Activated T-cell treated with anti-CD3 and anti-CD28 coated beads, Interleukin-2, amount 50 U/mL, for 24 hours (primary cell): Measurements from ENCODE around the gene C1QC.
"Not testable (repeated sequence)": the region's sequence is repeated elsewhere in the genome, so short reads cannot be mapped to it uniquely, and the experiment has no call there.

Experiments used
- DNase-seq: peaks from one replicate; pipeline ENCODE4 v3.0.0-alpha.2; 2020
- H3K27ac Mint-ChIP-seq: 2 replicates; pipeline ENCODE4 v1.8.0; 2020; ENCODE audit warnings: mild to moderate bottlenecking, mixed read lengths
- H3K27me3 Mint-ChIP-seq: 2 replicates; pipeline ENCODE4 v1.8.0; 2020; ENCODE audit warnings: mixed read lengths
- H3K36me3 Mint-ChIP-seq: 2 replicates; pipeline ENCODE4 v1.8.0; 2020; ENCODE audit warnings: low read depth, mixed read lengths
- H3K4me1 Mint-ChIP-seq: 2 replicates; pipeline ENCODE4 v1.8.0; 2020; ENCODE audit warnings: low read depth, mixed read lengths
- H3K4me3 Mint-ChIP-seq: 2 replicates; pipeline ENCODE4 v1.8.0; 2020; ENCODE audit warnings: mild to moderate bottlenecking, moderate library complexity, mixed read lengths
- H3K9me3 Mint-ChIP-seq: 2 replicates; pipeline ENCODE4 v1.8.0; 2020; ENCODE audit warnings: mixed read lengths

Gene C1QC

GRCh38 chr1:22674410-22674749, 30.9 kb downstream of the C1QC start:
- H3K4me1 Mint-ChIP-seq = peaks cover 5% of the 10 kb centered on the region
- no peak overlapping the region for H3K27ac Mint-ChIP-seq
- H3K4me3 Mint-ChIP-seq = no peak overlapping the region
- H3K36me3 Mint-ChIP-seq = no peaks in the 10 kb centered on the region
- H3K9me3 Mint-ChIP-seq = no peaks in the 10 kb centered on the region
- peaks cover 68% of the 10 kb centered on the region for H3K27me3 Mint-ChIP-seq
- DNase-seq = no peak

GRCh38 chr1:22676151-22676550, 32.7 kb downstream of the C1QC start:
- not testable (repeated sequence) for H3K4me1 Mint-ChIP-seq, H3K36me3 Mint-ChIP-seq, H3K9me3 Mint-ChIP-seq, H3K27ac Mint-ChIP-seq, DNase-seq, H3K4me3 Mint-ChIP-seq
- peaks cover 51% of the 10 kb centered on the region for H3K27me3 Mint-ChIP-seq

- no peak for DNase-seq
- H3K9me3 Mint-ChIP-seq = no peaks in the 10 kb centered on the region
- H3K27me3 Mint-ChIP-seq = peaks cover 42% of the 10 kb centered on the region
- peaks cover 5% of the 10 kb centered on the region for H3K4me1 Mint-ChIP-seq
- no peaks in the 10 kb centered on the region for H3K36me3 Mint-ChIP-seq
- H3K4me3 Mint-ChIP-seq = no peak overlapping the region
- no peak overlapping the region for H3K27ac Mint-ChIP-seq
Measured at GRCh38 chr1:22676916-22677583, 33.6 kb downstream of the C1QC start.

GRCh38 chr1:22677931-22678896, 34.8 kb downstream of the C1QC start:
- H3K9me3 Mint-ChIP-seq = no peaks in the 10 kb centered on the region
- H3K27ac Mint-ChIP-seq = no peak overlapping the region
- peaks cover 33% of the 10 kb centered on the region for H3K27me3 Mint-ChIP-seq
- no peaks in the 10 kb centered on the region for H3K36me3 Mint-ChIP-seq
- peaks cover 5% of the 10 kb centered on the region for H3K4me1 Mint-ChIP-seq
- no peak overlapping the region for H3K4me3 Mint-ChIP-seq
- no peak for DNase-seq

- peaks cover 29% of the 10 kb centered on the region for H3K27me3 Mint-ChIP-seq
- no peaks in the 10 kb centered on the region for H3K4me1 Mint-ChIP-seq
- no peak overlapping the region for H3K27ac Mint-ChIP-seq
- no peaks in the 10 kb centered on the region for H3K36me3 Mint-ChIP-seq
- DNase-seq = no peak
- no peak overlapping the region for H3K4me3 Mint-ChIP-seq
- H3K9me3 Mint-ChIP-seq = no peaks in the 10 kb centered on the region
Measured at GRCh38 chr1:22680726-22681125, 37.3 kb downstream of the C1QC start.

GRCh38 chr1:22681556-22682276, 38.3 kb downstream of the C1QC start:
- H3K27ac Mint-ChIP-seq = no peak overlapping the region
- no peaks in the 10 kb centered on the region for H3K36me3 Mint-ChIP-seq
- H3K9me3 Mint-ChIP-seq = no peaks in the 10 kb centered on the region
- no peaks in the 10 kb centered on the region for H3K4me1 Mint-ChIP-seq
- H3K27me3 Mint-ChIP-seq = peaks cover 31% of the 10 kb centered on the region
- no peak overlapping the region for H3K4me3 Mint-ChIP-seq
- DNase-seq = no peak

- no peak overlapping the region for H3K27ac Mint-ChIP-seq
- peaks cover 34% of the 10 kb centered on the region for H3K27me3 Mint-ChIP-seq
- no peaks in the 10 kb centered on the region for H3K9me3 Mint-ChIP-seq
- H3K4me1 Mint-ChIP-seq = no peaks in the 10 kb centered on the region
- no peak for DNase-seq
- no peak overlapping the region for H3K4me3 Mint-ChIP-seq
- H3K36me3 Mint-ChIP-seq = no peaks in the 10 kb centered on the region
Measured at GRCh38 chr1:22683547-22683946, 40.1 kb downstream of the C1QC start.

- no peak overlapping the region for H3K27ac Mint-ChIP-seq
- H3K4me1 Mint-ChIP-seq = no peaks in the 10 kb centered on the region
- no peak for DNase-seq
- no peaks in the 10 kb centered on the region for H3K36me3 Mint-ChIP-seq
- H3K9me3 Mint-ChIP-seq = no peaks in the 10 kb centered on the region
- peaks cover 38% of the 10 kb centered on the region for H3K27me3 Mint-ChIP-seq
- H3K4me3 Mint-ChIP-seq = no peak overlapping the region
Measured at GRCh38 chr1:22685591-22686059, 42.2 kb downstream of the C1QC start.

GRCh38 chr1:22687191-22687590, 43.8 kb downstream of the C1QC start:
- no peaks in the 10 kb centered on the region for H3K36me3 Mint-ChIP-seq
- H3K9me3 Mint-ChIP-seq = no peaks in the 10 kb centered on the region
- H3K4me1 Mint-ChIP-seq = no peaks in the 10 kb centered on the region
- no peak for DNase-seq
- no peak overlapping the region for H3K4me3 Mint-ChIP-seq
- no peak overlapping the region for H3K27ac Mint-ChIP-seq
- peaks cover 38% of the 10 kb centered on the region for H3K27me3 Mint-ChIP-seq

- peaks cover 36% of the 10 kb centered on the region for H3K27me3 Mint-ChIP-seq
- H3K27ac Mint-ChIP-seq = no peak overlapping the region
- DNase-seq = no peak
- no peaks in the 10 kb centered on the region for H3K4me1 Mint-ChIP-seq
- H3K36me3 Mint-ChIP-seq = no peaks in the 10 kb centered on the region
- no peak overlapping the region for H3K4me3 Mint-ChIP-seq
- no peaks in the 10 kb centered on the region for H3K9me3 Mint-ChIP-seq
Measured at GRCh38 chr1:22688466-22688865, 45.0 kb downstream of the C1QC start.

- Mint-ChIP-seq H3K4me3 (no peak overlapping the region), H3K27me3 (peaks cover 26% of the 10 kb centered on the region)
Measured at GRCh38 chr1:22689505-22689904, 46.1 kb downstream of the C1QC start.

GRCh38 chr1:22691031-22691753, 47.8 kb downstream of the C1QC start:
- H3K4me1 Mint-ChIP-seq = no peaks in the 10 kb centered on the region
- no peak for DNase-seq
- peaks cover 14% of the 10 kb centered on the region for H3K27me3 Mint-ChIP-seq
- no peaks in the 10 kb centered on the region for H3K36me3 Mint-ChIP-seq
- no peaks in the 10 kb centered on the region for H3K9me3 Mint-ChIP-seq
- H3K27ac Mint-ChIP-seq = no peak overlapping the region
- no peak overlapping the region for H3K4me3 Mint-ChIP-seq

More at GRCh38 chr1:22689505-22689904, 46.1 kb downstream of the C1QC start:
- DNase-seq = no peak
- H3K4me1 Mint-ChIP-seq = no peaks in the 10 kb centered on the region
- no peaks in the 10 kb centered on the region for H3K36me3 Mint-ChIP-seq
- H3K9me3 Mint-ChIP-seq = no peaks in the 10 kb centered on the region
- no peak overlapping the region for H3K27ac Mint-ChIP-seq

- Mint-ChIP-seq H3K27ac (no peak overlapping the region), H3K9me3 (no peaks in the 10 kb centered on the region), H3K27me3 (peaks cover 10% of the 10 kb centered on the region), H3K4me3 (no peak overlapping the region), H3K36me3 (no peaks in the 10 kb centered on the region), H3K4me1 (no peaks in the 10 kb centered on the region)
- DNase-seq = no peak
Measured at GRCh38 chr1:22694172-22694571, 50.7 kb downstream of the C1QC start.

GRCh38 chr1:22696610-22697009, 53.2 kb downstream of the C1QC start:
- H3K4me1 Mint-ChIP-seq = no peaks in the 10 kb centered on the region
- H3K4me3 Mint-ChIP-seq = no peak overlapping the region
- no peak for DNase-seq
- H3K36me3 Mint-ChIP-seq = no peaks in the 10 kb centered on the region
- H3K27ac Mint-ChIP-seq = no peak overlapping the region
- no peaks in the 10 kb centered on the region for H3K9me3 Mint-ChIP-seq
- peaks cover 7% of the 10 kb centered on the region for H3K27me3 Mint-ChIP-seq
